Lower leg skin (tissue), 4 donors: ENCODE measurements around the gene STRAP. TPM values are rescaled to one million over a fixed set of nuclear protein-coding genes. Genes with fewer than 3 reads are reported as not detected.

Experiments
- DNase-seq, 2 donors: peaks; one replicate each; pipeline ENCODE4 v3.0.0-alpha.2; 2019; ENCODE audit warnings: low spot score in 2 of 2
- H3K4me3 ChIP-seq: fragments of 200-600 bp; sonication (generic); 2 replicates; pipeline ENCODE4 v1.5.1; 2017; ENCODE audit warnings: mild to moderate bottlenecking, low read depth; ENCODE audit not compliant: poor library complexity, severe bottlenecking
- POLR2A ChIP-seq, 2 donors: fragments of 450-650 bp; IDR thresholded peaks; one replicate each; pipeline ENCODE4 v1.6.1; 2016 to 2017; ENCODE audit warnings: antibody characterized with exemption in 2 of 2, mild to moderate bottlenecking in 1 of 2, moderate library complexity in 1 of 2
- WGBS, 2 donors: methylation state at CpG; one replicate each; pipeline ENCODE4 v1.1.5; 2018; 5-methylcytosine and 5-hydroxymethylcytosine counted together
- intact Hi-C: fragments of 100-400 bp; cut with DNase I; formaldehyde crosslinking; loops from one replicate; pipeline ENCODE4 v1.15.0; 2023; ENCODE audit warnings: low total_unique reads
- total RNA-seq, 4 donors: library from RNA; depleted of rRNA; stranded (reverse); fragments of >200 nt; gene quantifications; one replicate each; pipeline ENCODE4 v1.1.0, GENCODE V29; 2016
- TF ChIP-seq, protein P1 (sequence below), 3 donors: fragments of 450-650 bp; IDR thresholded peaks; one replicate each; pipeline ENCODE4 v1.5.1; 2016; ENCODE audit warnings: antibody characterized with exemption in 3 of 3, mild to moderate bottlenecking in 3 of 3, moderate library complexity in 2 of 3

The STRAP gene
- total RNA-seq, 4 donors from 2014 or later = 37.5 to 52.4 (median 46.1) TPM

DNA sequence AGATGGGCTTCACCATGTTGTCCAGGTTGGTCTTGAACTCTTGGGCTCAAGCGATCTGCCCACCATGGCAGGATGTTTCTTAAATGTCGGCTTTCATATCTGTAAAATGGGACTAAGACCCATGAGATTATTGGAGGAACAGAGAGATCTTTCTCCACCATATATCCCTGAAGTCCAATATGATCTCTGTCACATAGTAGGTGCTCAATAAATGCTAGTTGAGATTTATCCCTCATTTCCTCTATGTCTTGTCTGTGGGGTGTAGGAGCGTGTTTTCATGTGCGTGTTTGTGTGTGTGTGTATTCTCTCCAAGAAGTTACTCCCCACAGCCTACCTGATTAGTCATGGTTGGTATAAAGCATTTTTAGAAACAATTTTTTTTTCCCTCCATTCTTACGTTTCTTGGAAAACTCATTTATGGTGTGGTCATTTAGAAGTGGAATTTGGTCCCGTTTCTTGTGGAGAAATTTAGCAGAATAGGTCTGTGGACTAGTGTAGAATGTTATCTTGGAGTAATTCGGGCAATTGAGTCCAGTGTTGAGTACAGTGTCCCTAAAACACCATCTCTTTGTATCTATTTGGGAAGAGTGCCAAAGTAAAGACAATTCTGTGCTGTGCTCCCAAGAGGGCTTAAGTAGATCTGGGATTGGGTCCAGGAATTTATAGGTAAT, 4.3 kb downstream of the STRAP start:
- intact Hi-C loops = no loop called here

GRCh38 chr12:15887043-15887817, 5.0 kb downstream of the STRAP start:
- intact Hi-C loops = no loop called here
- TF ChIP-seq, protein P1, sequence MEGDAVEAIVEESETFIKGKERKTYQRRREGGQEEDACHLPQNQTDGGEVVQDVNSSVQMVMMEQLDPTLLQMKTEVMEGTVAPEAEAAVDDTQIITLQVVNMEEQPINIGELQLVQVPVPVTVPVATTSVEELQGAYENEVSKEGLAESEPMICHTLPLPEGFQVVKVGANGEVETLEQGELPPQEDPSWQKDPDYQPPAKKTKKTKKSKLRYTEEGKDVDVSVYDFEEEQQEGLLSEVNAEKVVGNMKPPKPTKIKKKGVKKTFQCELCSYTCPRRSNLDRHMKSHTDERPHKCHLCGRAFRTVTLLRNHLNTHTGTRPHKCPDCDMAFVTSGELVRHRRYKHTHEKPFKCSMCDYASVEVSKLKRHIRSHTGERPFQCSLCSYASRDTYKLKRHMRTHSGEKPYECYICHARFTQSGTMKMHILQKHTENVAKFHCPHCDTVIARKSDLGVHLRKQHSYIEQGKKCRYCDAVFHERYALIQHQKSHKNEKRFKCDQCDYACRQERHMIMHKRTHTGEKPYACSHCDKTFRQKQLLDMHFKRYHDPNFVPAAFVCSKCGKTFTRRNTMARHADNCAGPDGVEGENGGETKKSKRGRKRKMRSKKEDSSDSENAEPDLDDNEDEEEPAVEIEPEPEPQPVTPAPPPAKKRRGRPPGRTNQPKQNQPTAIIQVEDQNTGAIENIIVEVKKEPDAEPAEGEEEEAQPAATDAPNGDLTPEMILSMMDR (IDR thresholded peaks at IDR 0.05) = no peak
- no peak for TF ChIP-seq POLR2A (IDR thresholded peaks at IDR 0.05)
- no peak for DNase-seq
- no peak overlapping the region for H3K4me3 ChIP-seq
- WGBS, 2 donors = 83 to 87% methylated on average over 5 of the region's 5 CpGs

More for the DNA sequence above, 4.3 kb downstream of the STRAP start:
- TF ChIP-seq, protein P1 (IDR thresholded peaks at IDR 0.05) = no peak
- TF ChIP-seq POLR2A (IDR thresholded peaks at IDR 0.05) = no peak
- no peak for DNase-seq
- WGBS, 2 donors = 84 to 93% methylated on average over 7 of the region's 7 CpGs
- H3K4me3 ChIP-seq = no peak overlapping the region

GRCh38 chr12:15892645-15893259, 10.6 kb downstream of the STRAP start:
- 91% methylated on average over 5 of the region's 5 CpGs for WGBS, 2 donors
- TF ChIP-seq POLR2A (IDR thresholded peaks at IDR 0.05) = no peak
- TF ChIP-seq, protein P1 (IDR thresholded peaks at IDR 0.05) = no peak

GRCh38 chr12:15893260-15893659, 11.1 kb downstream of the STRAP start:
- H3K4me3 ChIP-seq = no peak overlapping the region
- 86 to 87% methylated on average over 3 of the region's 3 CpGs for WGBS, 2 donors
- intact Hi-C loops = no loop called here
- DNase-seq = no peak
- TF ChIP-seq POLR2A (IDR thresholded peaks at IDR 0.05) = no peak
- TF ChIP-seq, protein P1 (IDR thresholded peaks at IDR 0.05) = no peak

More at GRCh38 chr12:15892645-15893259, 10.6 kb downstream of the STRAP start:
- DNase-seq = no peak
- intact Hi-C loops = no loop called here
- H3K4me3 ChIP-seq = no peak overlapping the region

- DNase-seq = no peak
- 81 to 96% methylated on average over 1 of the region's 1 CpG for WGBS, 2 donors
- intact Hi-C loops = no loop called here
- TF ChIP-seq, protein P1 (IDR thresholded peaks at IDR 0.05) = no peak
- no peak for TF ChIP-seq POLR2A (IDR thresholded peaks at IDR 0.05)
- H3K4me3 ChIP-seq = no peak overlapping the region
Observed at GRCh38 chr12:15896867-15897266, 14.7 kb downstream of the STRAP start.
